ENCODE data around the gene SDK1.
"Not testable (repeated sequence)": the region's sequence is repeated elsewhere in the genome, so short reads cannot be mapped to it uniquely, and the experiment has no call there.

The SDK1 gene

DNA sequence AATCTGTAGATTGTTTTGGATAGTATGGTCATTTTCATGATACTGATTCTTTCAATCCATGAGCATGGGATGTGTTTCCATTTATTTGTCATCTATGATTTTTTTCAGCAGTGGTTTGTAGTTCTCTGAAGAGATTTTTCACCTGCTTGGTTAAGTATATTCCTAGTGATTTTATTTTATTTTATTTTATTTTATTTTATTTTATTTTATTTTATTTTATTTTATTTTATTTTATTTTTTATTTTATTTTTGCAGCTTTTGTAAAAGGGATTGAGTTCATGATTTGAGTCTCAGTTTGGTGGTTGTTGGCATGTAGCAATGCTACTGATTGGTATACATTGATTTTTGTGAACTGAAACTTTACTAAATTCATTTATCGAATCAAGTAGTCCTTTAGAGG, 404.2 kb downstream of the SDK1 start:
- H3K4me3 ChIP-seq (ENCODE audit: low read depth, low read length), result no peak overlapping the region
- TF ChIP-seq, protein P1, sequence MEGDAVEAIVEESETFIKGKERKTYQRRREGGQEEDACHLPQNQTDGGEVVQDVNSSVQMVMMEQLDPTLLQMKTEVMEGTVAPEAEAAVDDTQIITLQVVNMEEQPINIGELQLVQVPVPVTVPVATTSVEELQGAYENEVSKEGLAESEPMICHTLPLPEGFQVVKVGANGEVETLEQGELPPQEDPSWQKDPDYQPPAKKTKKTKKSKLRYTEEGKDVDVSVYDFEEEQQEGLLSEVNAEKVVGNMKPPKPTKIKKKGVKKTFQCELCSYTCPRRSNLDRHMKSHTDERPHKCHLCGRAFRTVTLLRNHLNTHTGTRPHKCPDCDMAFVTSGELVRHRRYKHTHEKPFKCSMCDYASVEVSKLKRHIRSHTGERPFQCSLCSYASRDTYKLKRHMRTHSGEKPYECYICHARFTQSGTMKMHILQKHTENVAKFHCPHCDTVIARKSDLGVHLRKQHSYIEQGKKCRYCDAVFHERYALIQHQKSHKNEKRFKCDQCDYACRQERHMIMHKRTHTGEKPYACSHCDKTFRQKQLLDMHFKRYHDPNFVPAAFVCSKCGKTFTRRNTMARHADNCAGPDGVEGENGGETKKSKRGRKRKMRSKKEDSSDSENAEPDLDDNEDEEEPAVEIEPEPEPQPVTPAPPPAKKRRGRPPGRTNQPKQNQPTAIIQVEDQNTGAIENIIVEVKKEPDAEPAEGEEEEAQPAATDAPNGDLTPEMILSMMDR (IDR thresholded peaks at IDR 0.05; ENCODE audit: low read depth, low read length), result no peak

DNA sequence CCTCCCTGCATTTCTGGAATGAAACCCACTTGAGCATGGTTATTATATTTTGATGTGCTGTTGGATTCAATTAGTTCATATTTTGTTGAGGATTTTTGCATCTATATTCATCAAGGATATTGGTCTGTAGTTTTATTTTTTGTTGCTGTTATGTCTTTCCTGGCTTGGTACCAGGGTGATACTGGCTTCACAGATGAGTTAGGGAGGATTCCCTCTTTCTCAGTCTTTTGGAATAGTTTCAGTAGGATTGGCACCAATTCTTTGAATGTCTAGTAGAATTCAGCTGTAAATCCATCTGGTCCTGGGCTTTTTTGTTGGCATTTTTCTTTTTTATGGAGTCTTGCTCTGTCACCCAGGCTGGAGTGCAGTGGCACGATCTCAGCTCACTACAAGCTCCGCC, 405.0 kb downstream of the SDK1 start:
- H3K4me3 ChIP-seq (ENCODE audit: low read depth, low read length), result not testable (repeated sequence)

DNA sequence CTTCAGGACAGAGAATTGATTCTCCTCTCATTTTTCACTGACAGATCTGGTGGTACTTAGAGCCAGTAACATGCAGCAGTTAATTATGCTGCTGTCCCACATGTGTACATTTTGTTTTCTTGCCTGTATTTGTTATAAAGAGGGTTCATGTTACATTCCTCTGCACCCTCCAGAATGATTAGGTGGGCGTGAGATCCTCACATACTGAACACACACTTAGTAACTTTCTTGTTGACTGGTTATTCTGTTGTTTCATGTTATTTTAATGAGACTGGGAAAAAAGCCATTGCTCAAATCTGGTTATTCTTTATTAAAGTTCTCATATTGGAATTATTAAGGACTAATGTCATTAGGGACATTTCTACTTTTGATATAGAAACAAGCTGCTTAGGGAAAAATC, 409.1 kb downstream of the SDK1 start:
- TF ChIP-seq, protein P1 (IDR thresholded peaks at IDR 0.05; ENCODE audit: low read depth, low read length), result no peak

DNA sequence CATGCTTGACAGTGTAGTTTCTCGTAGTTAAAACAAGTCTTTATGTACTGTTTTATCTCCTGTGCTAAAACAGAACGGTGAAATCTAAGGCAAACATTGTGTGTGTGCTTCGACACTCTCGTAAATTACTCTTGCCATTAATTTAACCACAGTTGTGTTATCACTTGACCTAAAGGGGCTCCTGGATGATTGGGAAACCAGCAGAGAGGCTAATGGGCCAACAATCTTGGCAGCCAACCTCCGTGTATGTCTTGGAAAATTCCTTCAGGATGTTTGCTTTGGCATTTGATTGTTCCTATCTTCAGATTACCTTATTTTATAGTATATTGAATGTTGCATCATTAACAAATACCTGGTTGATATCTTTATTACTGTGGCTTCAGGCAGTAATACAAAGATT, 409.5 kb downstream of the SDK1 start:
- no peak overlapping the region for H3K4me3 ChIP-seq (ENCODE audit: low read depth, low read length)
- TF ChIP-seq, protein P1 (IDR thresholded peaks at IDR 0.05; ENCODE audit: low read depth, low read length), result no peak

More for the DNA sequence above, 409.1 kb downstream of the SDK1 start:
- H3K4me3 ChIP-seq (ENCODE audit: low read depth, low read length), result no peak overlapping the region

DNA sequence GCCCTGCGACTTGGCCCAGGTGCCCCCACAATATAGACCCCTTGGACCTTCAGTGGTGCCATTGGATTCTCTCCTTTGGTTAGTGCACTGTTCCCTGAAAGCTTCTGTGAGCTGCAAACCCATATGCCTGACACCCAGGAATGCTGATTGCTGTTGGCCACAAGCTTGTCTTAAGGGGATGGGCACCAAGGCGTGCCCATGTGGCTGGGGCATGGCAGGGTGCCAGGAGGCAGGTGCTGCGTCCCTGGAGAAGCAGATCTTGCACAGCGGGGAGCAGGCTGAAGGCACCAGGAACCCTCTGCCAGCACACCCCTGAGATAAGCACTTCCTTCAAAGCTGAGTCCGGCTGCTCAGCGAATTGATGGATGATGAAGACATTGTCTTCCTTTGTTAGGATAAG, 411.8 kb downstream of the SDK1 start:
- TF ChIP-seq, protein P1 (IDR thresholded peaks at IDR 0.05; ENCODE audit: low read depth, low read length), result no peak
- no peak overlapping the region for H3K4me3 ChIP-seq (ENCODE audit: low read depth, low read length)

DNA sequence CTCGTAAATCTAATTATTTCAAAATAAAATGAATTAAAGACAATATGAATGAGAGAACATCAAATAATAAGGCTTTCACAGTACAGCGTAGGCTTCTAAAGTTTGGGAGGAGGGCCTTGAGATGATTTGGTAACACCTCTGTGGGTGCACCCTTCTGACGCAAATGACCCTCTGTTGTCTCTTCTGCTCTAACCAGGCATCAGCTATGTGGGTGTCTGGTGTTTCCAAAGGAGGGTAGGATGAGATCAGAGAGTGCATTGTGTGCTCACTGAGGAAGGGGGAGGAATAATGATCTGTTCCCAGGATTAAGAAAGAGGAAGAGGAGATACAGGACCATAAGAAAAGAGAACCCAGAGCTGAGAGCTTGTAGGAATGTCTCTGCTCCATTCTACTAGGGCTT, 420.4 kb downstream of the SDK1 start:
- TF ChIP-seq, protein P1 (IDR thresholded peaks at IDR 0.05; ENCODE audit: low read depth, low read length), result no peak
- no peak overlapping the region for H3K4me3 ChIP-seq (ENCODE audit: low read depth, low read length)

DNA sequence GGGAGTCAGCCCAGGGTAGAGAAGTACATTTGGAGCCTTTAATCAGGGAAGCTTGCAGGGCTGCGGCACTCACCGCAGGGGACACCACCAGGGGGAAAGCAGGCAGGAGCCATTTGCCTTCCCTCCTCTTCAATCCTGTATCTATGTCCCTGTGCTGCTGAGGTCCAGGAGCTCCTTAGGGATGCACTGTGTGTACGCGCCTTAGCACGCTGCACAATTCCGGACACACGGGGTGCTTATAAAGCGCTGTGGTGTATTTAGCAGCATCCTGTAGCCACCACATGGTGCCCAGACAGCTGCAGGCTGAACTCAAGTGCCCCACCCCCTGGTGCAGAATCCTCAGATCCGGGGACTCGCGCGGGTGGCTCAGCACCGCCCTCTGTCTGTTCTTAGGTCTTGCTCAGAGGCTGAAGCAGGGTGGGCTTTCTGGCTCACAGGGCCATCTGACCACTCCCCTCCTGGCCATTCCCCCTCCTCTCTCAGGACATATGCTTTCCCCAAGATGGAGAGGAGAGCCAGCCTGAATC, 421.4 kb downstream of the SDK1 start:
- TF ChIP-seq, protein P1 (IDR thresholded peaks at IDR 0.05; ENCODE audit: low read depth, low read length), result no peak
- no peak overlapping the region for H3K4me3 ChIP-seq (ENCODE audit: low read depth, low read length)

Data from WI38 (cell line).